SIG-M5 treated with dmso at 0.1 percent for 504 hours (cell line): ENCODE measurements around the gene DDX49.

Source experiments
- DNase-seq: peaks from one replicate; lab custom pipeline; 2025; ENCODE audit not compliant: unreplicated experiment; lab: John Stamatoyannopoulos, UW

The DDX49 gene

GRCh38 chr19:18969931-18970659 lies 50.6 kb downstream of the DDX49 start:
- no peak for DNase-seq

GRCh38 chr19:18972301-18972811 lies 52.8 kb downstream of the DDX49 start:
- peak; percentile 80 for DNase-seq

GRCh38 chr19:18972851-18973250 lies 53.3 kb downstream of the DDX49 start:
- no peak for DNase-seq

- DNase-seq: peak; percentile 53
Observed at GRCh38 chr19:18975011-18975410, 55.5 kb downstream of the DDX49 start.

GRCh38 chr19:18975869-18976268 lies 56.4 kb downstream of the DDX49 start:
- DNase-seq: no peak
